IPS-15b (cell line): ENCODE results near the gene HEBP1.

Experiments used
- H3K27me3 ChIP-seq: one replicate; pipeline ENCODE4 v1.6.1; 2013; ENCODE audit warnings: low read length; ENCODE audit not compliant: control insufficient read depth, insufficient read depth
- H3K36me3 ChIP-seq: one replicate; pipeline ENCODE4 v1.6.1; 2013; ENCODE audit warnings: low read length; ENCODE audit not compliant: control insufficient read depth, insufficient read depth
- H3K4me1 ChIP-seq: one replicate; pipeline ENCODE4 v1.6.1; 2013; ENCODE audit warnings: mild to moderate bottlenecking, low read length; ENCODE audit not compliant: control insufficient read depth, insufficient read depth
- H3K4me3 ChIP-seq: one replicate; pipeline ENCODE4 v1.5.1; 2013; ENCODE audit warnings: low read depth, low read length
- H3K9ac ChIP-seq: one replicate; pipeline ENCODE4 v1.6.1; 2013; ENCODE audit warnings: low read depth, mild to moderate bottlenecking, low read length
- H3K9me3 ChIP-seq: one replicate; pipeline ENCODE4 v1.6.1; 2013; ENCODE audit warnings: mild to moderate bottlenecking, low read length; ENCODE audit not compliant: control insufficient read depth, insufficient read depth

Gene HEBP1

GRCh38 chr12:12958886-12959285 is 41.2 kb downstream of the HEBP1 start:
- no peak overlapping the region for H3K4me3 ChIP-seq
- H3K9ac ChIP-seq: no peak overlapping the region
- no peaks in the 10 kb centered on the region for H3K4me1 ChIP-seq
- no peaks in the 10 kb centered on the region for H3K27me3 ChIP-seq
- H3K36me3 ChIP-seq: no peaks in the 10 kb centered on the region
- no peaks in the 10 kb centered on the region for H3K9me3 ChIP-seq

GRCh38 chr12:12954878-12955625 is 45.0 kb downstream of the HEBP1 start:
- H3K27me3 ChIP-seq: no peaks in the 10 kb centered on the region
- no peaks in the 10 kb centered on the region for H3K9me3 ChIP-seq
- H3K9ac ChIP-seq: no peak overlapping the region
- H3K4me1 ChIP-seq: no peaks in the 10 kb centered on the region
- no peaks in the 10 kb centered on the region for H3K36me3 ChIP-seq
- H3K4me3 ChIP-seq: no peak overlapping the region

- H3K27me3 ChIP-seq: no peaks in the 10 kb centered on the region
- H3K4me3 ChIP-seq: no peak overlapping the region
- no peaks in the 10 kb centered on the region for H3K4me1 ChIP-seq
- H3K9me3 ChIP-seq: no peaks in the 10 kb centered on the region
- H3K36me3 ChIP-seq: no peaks in the 10 kb centered on the region
- H3K9ac ChIP-seq: no peak overlapping the region
Observed at GRCh38 chr12:12954356-12954755, 45.7 kb downstream of the HEBP1 start.

DNA sequence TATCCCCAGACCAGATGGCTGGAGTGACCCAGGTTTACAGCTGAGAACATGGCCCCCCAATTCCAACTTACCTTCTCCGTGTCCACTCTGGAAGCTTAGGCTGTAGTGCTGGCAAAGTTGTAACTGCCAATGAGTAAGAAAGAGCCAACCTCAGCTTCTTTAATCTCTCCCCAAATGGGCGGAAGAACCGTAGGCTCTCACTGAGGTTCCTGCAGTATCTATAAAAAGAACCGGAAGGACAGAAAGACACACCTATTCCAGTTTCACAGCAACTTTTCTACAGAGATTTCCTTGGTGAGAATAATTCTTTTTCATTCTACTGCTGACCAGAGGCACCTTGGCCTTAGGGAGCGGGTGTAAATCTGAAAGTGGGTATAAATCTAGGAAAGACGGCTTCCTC is 48.0 kb downstream of the HEBP1 start, which contains the start of gene GPRC5D:
Gene GPRC5D, minus strand, starts transcription at position 135 of the 400 bp plus-strand sequence. CDS start 1,786 bp downstream, outside the sequence.
- no peak within 1 kb of the TSS for H3K4me3 ChIP-seq
- no peaks in the 10 kb centered on the region for H3K27me3 ChIP-seq
- no peaks in the 10 kb centered on the region for H3K36me3 ChIP-seq
- H3K4me1 ChIP-seq: no peaks in the 10 kb centered on the region
- no peaks in the 10 kb centered on the region for H3K9me3 ChIP-seq
- H3K9ac ChIP-seq: no peak within 1 kb of the TSS

DNA sequence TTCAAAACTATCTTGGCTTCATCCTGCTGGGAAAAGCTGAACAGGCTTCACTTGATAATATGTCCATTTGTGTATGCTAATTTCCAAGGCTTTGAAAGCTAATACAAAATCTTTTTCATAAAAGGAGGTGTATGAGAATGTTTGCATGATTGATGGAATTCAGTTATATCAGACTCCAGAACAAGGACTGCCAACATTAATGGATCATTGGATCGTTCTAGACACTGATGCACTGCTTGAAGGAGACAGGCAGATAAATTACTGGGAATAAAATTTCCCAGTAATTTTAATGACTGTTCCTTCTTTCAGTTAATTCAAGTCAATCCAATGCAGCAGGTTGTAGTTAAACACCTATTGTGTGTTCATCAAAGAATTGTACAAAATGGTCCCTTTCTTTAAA is 48.6 kb downstream of the HEBP1 start:
- Histone ChIP-seq H3K27me3 (no peaks in the 10 kb centered on the region), H3K9ac (no peak overlapping the region), H3K9me3 (no peaks in the 10 kb centered on the region), H3K4me3 (no peak overlapping the region), H3K36me3 (no peaks in the 10 kb centered on the region), H3K4me1 (no peaks in the 10 kb centered on the region)

GRCh38 chr12:12947902-12948301 is 52.2 kb downstream of the HEBP1 start:
- no peaks in the 10 kb centered on the region for H3K36me3 ChIP-seq
- H3K27me3 ChIP-seq: no peaks in the 10 kb centered on the region
- no peaks in the 10 kb centered on the region for H3K4me1 ChIP-seq
- no peaks in the 10 kb centered on the region for H3K9me3 ChIP-seq
- H3K9ac ChIP-seq: no peak overlapping the region
- H3K4me3 ChIP-seq: no peak overlapping the region

- no peak overlapping the region for H3K4me3 ChIP-seq
- no peaks in the 10 kb centered on the region for H3K4me1 ChIP-seq
- no peak overlapping the region for H3K9ac ChIP-seq
- no peaks in the 10 kb centered on the region for H3K9me3 ChIP-seq
- H3K27me3 ChIP-seq: no peaks in the 10 kb centered on the region
- H3K36me3 ChIP-seq: no peaks in the 10 kb centered on the region
Observed at GRCh38 chr12:12946686-12947355, 53.2 kb downstream of the HEBP1 start.

- Histone ChIP-seq H3K9me3 (no peaks in the 10 kb centered on the region), H3K9ac (no peak overlapping the region), H3K4me3 (no peak overlapping the region), H3K4me1 (no peaks in the 10 kb centered on the region), H3K27me3 (no peaks in the 10 kb centered on the region), H3K36me3 (no peaks in the 10 kb centered on the region)
Observed at GRCh38 chr12:12945591-12945990, 54.5 kb downstream of the HEBP1 start.

GRCh38 chr12:12943586-12944260 is 56.3 kb downstream of the HEBP1 start:
- Histone ChIP-seq H3K4me3 (no peak overlapping the region), H3K9me3 (no peaks in the 10 kb centered on the region), H3K27me3 (no peaks in the 10 kb centered on the region), H3K4me1 (no peaks in the 10 kb centered on the region), H3K9ac (no peak overlapping the region), H3K36me3 (no peaks in the 10 kb centered on the region)

DNA sequence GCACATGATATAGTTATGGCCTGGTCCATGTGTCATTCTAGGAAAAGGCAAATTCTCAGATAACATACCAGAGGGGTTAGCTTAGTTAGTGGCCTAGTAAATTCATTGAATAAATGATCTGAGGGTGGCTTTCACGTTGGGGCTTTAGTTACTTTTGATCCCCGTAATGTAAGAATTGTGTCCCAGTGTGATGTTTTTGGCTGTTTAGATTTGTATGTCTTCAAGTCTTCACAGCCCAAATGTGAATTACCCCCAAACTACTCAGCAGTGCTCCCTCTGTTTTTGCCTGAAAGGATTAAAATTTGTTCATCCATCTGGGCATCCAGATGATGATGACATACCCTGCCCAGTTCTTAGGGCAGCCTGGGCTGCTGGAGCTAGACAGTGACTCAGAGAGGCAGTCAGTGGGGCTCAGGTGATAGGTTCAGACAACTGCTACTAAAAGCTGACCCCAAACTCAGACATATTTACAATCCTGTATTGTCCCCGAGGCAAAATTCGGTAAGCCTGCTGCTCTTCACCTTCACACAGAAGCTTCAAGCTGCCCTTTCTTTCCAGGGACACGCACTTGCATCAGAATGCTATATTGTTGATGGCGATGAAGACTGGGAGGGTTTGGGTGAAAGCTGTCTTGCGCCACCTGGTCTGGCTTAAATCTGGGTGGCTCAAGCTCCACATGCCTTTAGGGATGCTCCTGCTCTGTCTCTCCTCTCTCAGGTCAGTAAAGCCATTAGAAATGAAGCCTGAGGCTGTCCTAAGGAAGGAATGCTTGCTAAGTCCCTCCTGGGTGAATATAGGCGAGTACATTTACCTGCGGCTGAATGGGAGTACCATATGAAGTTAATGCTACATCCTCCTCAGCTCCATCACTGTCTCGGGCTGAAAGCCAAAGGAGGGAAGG is 58.4 kb downstream of the HEBP1 start:
- no peak overlapping the region for H3K9ac ChIP-seq
- no peaks in the 10 kb centered on the region for H3K36me3 ChIP-seq
- H3K4me1 ChIP-seq: no peaks in the 10 kb centered on the region
- no peaks in the 10 kb centered on the region for H3K27me3 ChIP-seq
- no peak overlapping the region for H3K4me3 ChIP-seq
- no peaks in the 10 kb centered on the region for H3K9me3 ChIP-seq

- H3K9me3 ChIP-seq: no peaks in the 10 kb centered on the region
- no peaks in the 10 kb centered on the region for H3K36me3 ChIP-seq
- H3K9ac ChIP-seq: no peak overlapping the region
- H3K4me1 ChIP-seq: no peaks in the 10 kb centered on the region
- no peak overlapping the region for H3K4me3 ChIP-seq
- no peaks in the 10 kb centered on the region for H3K27me3 ChIP-seq
Observed at GRCh38 chr12:12939888-12940287, 60.2 kb downstream of the HEBP1 start.
